NB4 (cell line): ENCODE measurements around the gene SCAPER.

Experiments used
- DNase-seq: peaks from one replicate; pipeline ENCODE4 v3.0.0; 2010; ENCODE audit warnings: low read depth
- H3K4me3 ChIP-seq: one replicate; pipeline ENCODE4 v1.5.1; 2011; ENCODE audit warnings: mild to moderate bottlenecking, low read depth, low read length, moderate library complexity
- CTCF ChIP-seq: IDR thresholded peaks from one replicate; pipeline ENCODE4 v1.5.1; 2012; ENCODE audit warnings: low read depth, low read length
- MAX ChIP-seq: IDR thresholded peaks from 2 replicates; pipeline ENCODE4 v1.6.1; 2011; ENCODE audit warnings: low read depth, low read length
- MYC ChIP-seq: IDR thresholded peaks from 2 replicates; pipeline ENCODE4 v1.6.1; 2011; ENCODE audit warnings: low read depth, low read length
- POLR2A ChIP-seq: IDR thresholded peaks from 2 replicates; pipeline ENCODE4 v1.6.1; 2011; ENCODE audit warnings: mild to moderate bottlenecking; ENCODE audit not compliant: insufficient read length; ENCODE audit errors: extremely low read depth

The SCAPER gene

GRCh38 chr15:76358453-76358852 lies 546.7 kb downstream of the SCAPER start:
- no peak overlapping the region for H3K4me3 ChIP-seq
- TF ChIP-seq MYC (no peak), MAX (no peak), CTCF (no peak)
- DNase-seq: no peak

GRCh38 chr15:76354823-76355440 lies 550.2 kb downstream of the SCAPER start:
- no peak overlapping the region for H3K4me3 ChIP-seq
- no peak for DNase-seq
- TF ChIP-seq CTCF (no peak), MYC (no peak), POLR2A (no peak), MAX (no peak)

- no peak for TF ChIP-seq CTCF
- no peak for TF ChIP-seq POLR2A
- TF ChIP-seq MYC: no peak
- no peak for TF ChIP-seq MAX
- DNase-seq: no peak
- H3K4me3 ChIP-seq: no peak overlapping the region
Measured at GRCh38 chr15:76353903-76354302, 551.2 kb downstream of the SCAPER start.

- no peak overlapping the region for H3K4me3 ChIP-seq
- TF ChIP-seq CTCF (no peak), MAX (no peak)
- DNase-seq: no peak
Measured at GRCh38 chr15:76353023-76353577, 552.0 kb downstream of the SCAPER start.

GRCh38 chr15:76349301-76350070 lies 555.7 kb downstream of the SCAPER start:
- no peak for DNase-seq

More at GRCh38 chr15:76349301-76350070, 555.7 kb downstream of the SCAPER start:
- TF ChIP-seq MYC (no peak), POLR2A (no peak), CTCF (no peak), MAX (no peak)
- H3K4me3 ChIP-seq: no peak overlapping the region
